HG03460 (cell line): ENCODE results near the gene N4BP2L2.

ENCODE experiments used
- ATAC-seq: cut with Tn5 transposase; IDR thresholded peaks from one replicate; pipeline ENCODE4 v1.9.1; 2021; ENCODE audit not compliant: unreplicated experiment

N4BP2L2 gene

GRCh38 chr13:32472194-32472621, 66.4 kb downstream of the N4BP2L2 start:
- ATAC-seq = peak; percentile 78

- ATAC-seq = no peak
These were observed 67.2 kb downstream of the N4BP2L2 start for GRCh38 chr13:32471187-32471922.

GRCh38 chr13:32468502-32469142, 70.0 kb downstream of the N4BP2L2 start:
- no peak for ATAC-seq

GRCh38 chr13:32456591-32456990, 82.0 kb downstream of the N4BP2L2 start:
- ATAC-seq = no peak

- ATAC-seq = no peak
These were observed 83.0 kb downstream of the N4BP2L2 start for GRCh38 chr13:32455594-32455903.

GRCh38 chr13:32454886-32455593, 83.6 kb downstream of the N4BP2L2 start:
- ATAC-seq = no peak

GRCh38 chr13:32453981-32454380, 84.6 kb downstream of the N4BP2L2 start:
- no peak for ATAC-seq

GRCh38 chr13:32448972-32449371, 89.6 kb downstream of the N4BP2L2 start:
- ATAC-seq = no peak

- no peak for ATAC-seq
These were observed 90.5 kb downstream of the N4BP2L2 start for GRCh38 chr13:32447894-32448623.

GRCh38 chr13:32446773-32447465, 91.7 kb downstream of the N4BP2L2 start:
- no peak for ATAC-seq

GRCh38 chr13:32446220-32446619, 92.4 kb downstream of the N4BP2L2 start:
- no peak for ATAC-seq

GRCh38 chr13:32445461-32445860, 93.1 kb downstream of the N4BP2L2 start:
- ATAC-seq = no peak

- ATAC-seq = peak; percentile 68
These were observed 95.5 kb downstream of the N4BP2L2 start for GRCh38 chr13:32443111-32443510.

- ATAC-seq = no peak
These were observed 99.7 kb downstream of the N4BP2L2 start for GRCh38 chr13:32438871-32439270.

GRCh38 chr13:32432856-32433255, 105.7 kb downstream of the N4BP2L2 start:
- ATAC-seq = no peak

GRCh38 chr13:32431361-32431760, 107.2 kb downstream of the N4BP2L2 start:
- no peak for ATAC-seq

- ATAC-seq = no peak
These were observed 108.4 kb downstream of the N4BP2L2 start for GRCh38 chr13:32430018-32430747.

GRCh38 chr13:32429433-32429909, 109.1 kb downstream of the N4BP2L2 start:
- ATAC-seq = no peak

- no peak for ATAC-seq
These were observed 109.8 kb downstream of the N4BP2L2 start for GRCh38 chr13:32428581-32429432.
